ENCODE results near the gene FKBP6.
"Not testable (repeated sequence)": the region's sequence is repeated elsewhere in the genome, so short reads cannot be mapped to it uniquely, and the experiment has no call there.

Gene FKBP6

GRCh38 chr7:73307436-73307835 is 20.5 kb upstream of the FKBP6 start:
- no peak for TF ChIP-seq CTCF (IDR thresholded peaks at IDR 0.05; ENCODE audit: low read depth, low read length, missing control alignments)
- in situ Hi-C loops (cut with HindIII; ENCODE audit: low pct_ligation_motif_present, low sequenced_read_pairs), result no loop called here
- Histone ChIP-seq H3K4me3 (ENCODE audit: low read depth, low read length) (no peak overlapping the region), H3K27me3 (replicated peaks) (no peaks in the 10 kb centered on the region), H3K27ac (no peak overlapping the region), H3K36me3 (replicated peaks) (no peaks in the 10 kb centered on the region)
- DNase-seq, result no peak

DNA sequence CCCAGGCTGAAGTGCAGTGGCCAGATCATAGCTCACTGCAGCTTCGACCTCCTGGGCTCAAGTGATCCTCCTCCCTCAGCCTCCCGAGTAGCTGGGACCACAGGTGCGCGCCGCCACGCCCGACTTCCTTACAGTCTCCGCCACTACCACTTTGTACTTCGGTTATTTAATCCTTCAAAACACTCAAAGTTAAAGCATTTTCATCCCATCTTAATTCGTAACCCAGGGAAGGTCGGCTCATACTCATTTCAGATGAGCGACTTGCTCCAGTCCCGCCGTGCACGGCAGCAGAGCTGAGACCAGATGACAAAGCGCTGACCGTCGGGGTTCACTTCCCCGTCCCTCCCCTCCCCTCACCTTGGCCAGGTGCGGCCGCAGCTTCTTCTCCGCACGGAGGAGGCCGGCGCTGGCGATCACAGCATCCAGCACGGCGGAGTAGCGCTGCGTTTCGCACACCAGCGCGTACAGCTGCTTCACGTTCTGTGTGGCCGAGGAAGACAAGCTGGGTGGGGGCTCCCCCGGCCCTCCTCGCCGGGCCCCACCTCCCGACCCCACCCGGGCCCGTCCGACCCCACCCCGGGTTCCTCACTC is 19.8 kb upstream of the FKBP6 start:
- Histone ChIP-seq H3K4me3 (ENCODE audit: low read depth, low read length) (peak overlapping the region; percentile 66), H3K36me3 (replicated peaks) (no peaks in the 10 kb centered on the region), H3K27me3 (replicated peaks) (no peaks in the 10 kb centered on the region), H3K27ac (no peak overlapping the region)
- no peak for TF ChIP-seq CTCF (IDR thresholded peaks at IDR 0.05; ENCODE audit: low read depth, low read length, missing control alignments)
- no peak for DNase-seq
- in situ Hi-C loops (cut with HindIII; ENCODE audit: low pct_ligation_motif_present, low sequenced_read_pairs), result no loop called here

DNA sequence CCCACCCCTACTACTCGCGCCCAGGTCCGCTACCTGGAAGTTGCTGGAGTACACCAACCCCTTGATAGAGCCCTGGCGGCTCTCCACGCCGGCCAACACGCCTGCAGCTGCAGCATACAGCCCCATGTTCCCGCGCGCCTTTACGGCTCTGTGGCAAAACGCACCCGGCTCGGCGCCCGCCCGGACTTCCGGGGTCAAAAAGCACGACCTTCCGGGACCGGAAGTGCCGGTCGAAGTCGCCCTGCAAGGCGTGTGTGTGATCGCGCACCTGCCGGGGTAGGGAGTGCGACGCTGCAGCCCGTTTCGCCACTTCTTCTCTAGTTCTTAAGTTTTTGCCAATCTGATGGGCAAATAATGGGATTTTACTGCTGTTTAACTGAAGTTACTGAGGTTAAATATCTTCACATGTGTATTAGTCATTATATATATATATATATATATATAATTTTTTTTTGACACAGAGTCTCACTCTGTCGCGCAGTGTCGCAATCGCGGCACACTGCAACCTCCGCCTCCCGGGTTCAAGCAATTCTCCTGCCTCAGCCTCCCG is 19.2 kb upstream of the FKBP6 start, which contains the start of gene NSUN5:
NSUN5 (minus strand) TSS at position 162 of the 550 bp plus-strand sequence; CDS start at position 126, 36 bp downstream.
- DNase-seq, result peak; percentile 22
- Histone ChIP-seq H3K4me3 (ENCODE audit: low read depth, low read length) (peak within 1 kb of the TSS; percentile 66), H3K27ac (no peak within 1 kb of the TSS), H3K36me3 (replicated peaks) (no peaks in the 10 kb centered on the region), H3K27me3 (replicated peaks) (no peaks in the 10 kb centered on the region)
- TF ChIP-seq CTCF (IDR thresholded peaks at IDR 0.05; ENCODE audit: low read depth, low read length, missing control alignments), result no peak
- in situ Hi-C loops (cut with HindIII; ENCODE audit: low pct_ligation_motif_present, low sequenced_read_pairs), result no loop called here

DNA sequence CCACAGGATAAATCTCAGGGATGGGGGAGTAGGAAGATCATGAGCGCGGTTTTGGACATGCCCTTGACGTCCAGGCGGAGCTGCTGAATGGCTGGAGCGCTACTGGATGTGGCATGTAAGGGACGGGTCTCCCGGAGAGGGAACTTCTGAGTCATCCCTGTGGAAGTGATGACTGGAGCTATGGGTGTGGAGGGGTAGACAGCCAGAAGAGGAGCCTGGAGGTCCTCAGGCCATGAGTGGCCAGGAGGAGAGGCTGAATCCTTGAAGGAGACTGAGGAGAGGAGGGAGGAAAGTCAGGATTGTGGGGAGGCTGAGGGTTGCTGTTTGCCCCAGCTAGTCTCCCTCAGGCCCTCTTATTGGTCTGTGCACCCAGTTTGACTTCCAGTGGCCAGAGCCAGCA is 16.5 kb upstream of the FKBP6 start:
- H3K4me3 ChIP-seq (ENCODE audit: low read depth, low read length); H3K36me3 ChIP-seq (replicated peaks); in situ Hi-C loops (cut with HindIII; ENCODE audit: low pct_ligation_motif_present, low sequenced_read_pairs); H3K27me3 ChIP-seq (replicated peaks); H3K27ac ChIP-seq: not testable (repeated sequence)
- peak; percentile 36 for DNase-seq

DNA sequence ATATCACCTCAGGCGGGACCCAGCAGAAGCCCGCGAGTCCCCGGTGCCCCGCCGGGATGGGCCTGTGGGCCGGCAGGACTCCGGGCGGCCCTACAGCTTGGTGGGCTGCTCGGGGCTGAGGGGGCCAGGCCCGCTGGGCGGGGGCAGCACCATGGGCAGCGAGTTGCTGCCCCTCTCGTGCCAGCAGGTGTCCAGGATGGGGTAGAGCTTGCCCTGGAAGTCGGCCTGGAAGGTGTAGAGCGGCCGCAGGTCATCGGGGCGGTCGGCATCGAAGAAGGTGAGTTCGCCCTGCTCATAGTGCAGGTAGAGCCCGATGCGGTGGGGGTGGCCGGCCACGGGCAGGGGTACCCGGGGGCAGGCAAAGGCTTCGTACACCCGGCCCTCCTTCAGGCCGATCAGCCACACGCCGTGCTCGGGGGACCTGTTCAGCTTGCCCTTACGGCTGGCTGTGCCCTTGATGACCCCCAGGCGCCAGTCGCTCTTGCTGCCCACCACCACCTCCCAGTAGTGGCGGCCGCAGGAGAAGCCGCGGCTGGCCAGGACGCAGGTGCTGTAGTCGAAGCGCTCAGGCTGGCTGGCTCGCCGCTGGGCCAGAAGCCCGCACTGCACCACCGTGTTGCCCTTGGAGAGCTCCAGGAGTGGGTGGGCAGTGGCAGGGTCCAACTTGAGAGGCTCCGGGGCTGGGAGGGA is 15.0 kb upstream of the FKBP6 start:
- TF ChIP-seq CTCF (IDR thresholded peaks at IDR 0.05; ENCODE audit: low read depth, low read length, missing control alignments), result no peak
- no peak overlapping the region for H3K4me3 ChIP-seq (ENCODE audit: low read depth, low read length)
- in situ Hi-C loops (cut with HindIII; ENCODE audit: low pct_ligation_motif_present, low sequenced_read_pairs), result no loop called here
- no peaks in the 10 kb centered on the region for H3K36me3 ChIP-seq (replicated peaks)
- DNase-seq, result no peak
- H3K27ac ChIP-seq, result no peak overlapping the region
- H3K27me3 ChIP-seq (replicated peaks), result no peaks in the 10 kb centered on the region

DNA sequence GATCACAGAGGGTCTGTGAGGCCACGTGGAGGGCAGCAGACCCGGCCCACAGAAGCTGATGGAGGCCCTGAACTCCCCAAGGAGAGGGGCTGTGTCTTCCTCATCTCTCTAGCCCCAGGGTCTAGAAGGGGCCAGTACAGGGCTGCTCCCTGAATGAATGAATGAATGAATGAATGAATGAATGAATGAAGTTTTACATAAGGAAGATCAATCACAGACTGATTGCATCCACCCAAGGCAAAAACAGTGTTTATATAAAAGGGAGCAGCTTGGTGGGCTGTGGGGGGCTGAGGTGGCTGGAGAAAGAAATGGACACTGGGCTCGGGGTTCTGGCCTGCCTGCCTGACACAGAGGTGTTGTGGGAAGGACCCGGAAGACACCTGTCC is 14.4 kb upstream of the FKBP6 start:
- no peaks in the 10 kb centered on the region for H3K36me3 ChIP-seq (replicated peaks)
- no peak overlapping the region for H3K27ac ChIP-seq
- no peak for TF ChIP-seq CTCF (IDR thresholded peaks at IDR 0.05; ENCODE audit: low read depth, low read length, missing control alignments)
- no peaks in the 10 kb centered on the region for H3K27me3 ChIP-seq (replicated peaks)
- in situ Hi-C loops (cut with HindIII; ENCODE audit: low pct_ligation_motif_present, low sequenced_read_pairs), result no loop called here
- no peak overlapping the region for H3K4me3 ChIP-seq (ENCODE audit: low read depth, low read length)
- DNase-seq, result no peak

All from brain microvascular endothelial cell (primary cell).